Measurements from ENCODE around the gene FGFR2. TPM values are rescaled to one million over a fixed set of nuclear protein-coding genes. Genes with fewer than 3 reads are reported as not detected.

The FGFR2 gene
- total RNA-seq, 2 donors from 2014 or later: 56.0 to 78.1 TPM

DNA sequence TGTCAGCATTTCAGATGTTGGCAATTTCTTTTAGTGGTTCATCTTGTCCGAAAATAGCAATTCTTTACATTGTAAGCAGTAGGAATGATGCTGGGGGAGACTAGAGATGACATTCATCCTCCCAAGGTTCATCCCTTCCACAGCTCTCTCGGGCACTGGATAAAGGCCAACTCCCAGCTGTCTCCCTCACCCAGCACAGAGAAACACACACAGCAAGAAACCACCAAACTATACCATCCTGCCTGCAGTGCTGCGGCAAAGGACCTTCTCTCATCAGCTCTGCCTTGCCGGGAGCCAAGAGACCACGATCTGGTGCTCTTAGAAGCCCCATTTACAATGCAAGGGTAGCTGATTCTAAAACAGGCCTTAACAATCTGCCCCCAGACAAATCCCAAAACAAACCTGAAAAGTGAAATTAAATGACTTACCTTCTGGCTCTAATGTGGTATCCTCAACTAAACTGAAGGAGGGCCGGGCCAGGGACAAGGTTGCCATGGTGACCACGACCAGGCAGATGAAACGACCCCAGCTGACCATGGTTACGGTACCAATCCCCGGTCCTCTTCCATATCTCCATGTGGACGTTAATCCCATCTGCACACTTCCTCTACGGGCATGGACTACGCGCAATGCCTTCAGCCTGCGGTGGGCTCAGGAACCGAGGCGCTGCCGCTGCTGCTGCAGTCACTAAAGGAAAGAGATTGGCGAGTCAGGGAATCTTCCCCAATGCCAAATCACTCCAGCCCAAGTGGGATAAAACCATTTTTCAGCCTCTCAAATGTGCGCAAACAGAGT is 4.8 kb downstream of the FGFR2 start:
- TF ChIP-seq, protein P1, sequence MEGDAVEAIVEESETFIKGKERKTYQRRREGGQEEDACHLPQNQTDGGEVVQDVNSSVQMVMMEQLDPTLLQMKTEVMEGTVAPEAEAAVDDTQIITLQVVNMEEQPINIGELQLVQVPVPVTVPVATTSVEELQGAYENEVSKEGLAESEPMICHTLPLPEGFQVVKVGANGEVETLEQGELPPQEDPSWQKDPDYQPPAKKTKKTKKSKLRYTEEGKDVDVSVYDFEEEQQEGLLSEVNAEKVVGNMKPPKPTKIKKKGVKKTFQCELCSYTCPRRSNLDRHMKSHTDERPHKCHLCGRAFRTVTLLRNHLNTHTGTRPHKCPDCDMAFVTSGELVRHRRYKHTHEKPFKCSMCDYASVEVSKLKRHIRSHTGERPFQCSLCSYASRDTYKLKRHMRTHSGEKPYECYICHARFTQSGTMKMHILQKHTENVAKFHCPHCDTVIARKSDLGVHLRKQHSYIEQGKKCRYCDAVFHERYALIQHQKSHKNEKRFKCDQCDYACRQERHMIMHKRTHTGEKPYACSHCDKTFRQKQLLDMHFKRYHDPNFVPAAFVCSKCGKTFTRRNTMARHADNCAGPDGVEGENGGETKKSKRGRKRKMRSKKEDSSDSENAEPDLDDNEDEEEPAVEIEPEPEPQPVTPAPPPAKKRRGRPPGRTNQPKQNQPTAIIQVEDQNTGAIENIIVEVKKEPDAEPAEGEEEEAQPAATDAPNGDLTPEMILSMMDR (IDR thresholded peaks at IDR 0.05): no peak
- no peak for TF ChIP-seq POLR2A (IDR thresholded peaks at IDR 0.05)
- Histone ChIP-seq H3K4me3 (no peak overlapping the region), H3K27ac (peak overlapping the region in 3 of 4 donors; percentile 12 to 77 (median 68)), H3K4me1 (peaks cover 33% of the 10 kb centered on the region), H3K27me3 (peaks cover 0 to 12% of the 10 kb centered on the region in 2 donors), H3K9me3 (no peaks in the 10 kb centered on the region), H3K36me3 (replicated peaks in 1 of 2; ENCODE audit: insufficient read depth in 1 of 2, low read depth in 2 of 2) (no peaks in the 10 kb centered on the region)
- DNase-seq (no peak), ATAC-seq (no peak)
- 68 to 73% methylated on average over 20 of the region's 20 CpGs for WGBS, 2 donors
- intact Hi-C loops (cut with DNase I): no loop called here

DNA sequence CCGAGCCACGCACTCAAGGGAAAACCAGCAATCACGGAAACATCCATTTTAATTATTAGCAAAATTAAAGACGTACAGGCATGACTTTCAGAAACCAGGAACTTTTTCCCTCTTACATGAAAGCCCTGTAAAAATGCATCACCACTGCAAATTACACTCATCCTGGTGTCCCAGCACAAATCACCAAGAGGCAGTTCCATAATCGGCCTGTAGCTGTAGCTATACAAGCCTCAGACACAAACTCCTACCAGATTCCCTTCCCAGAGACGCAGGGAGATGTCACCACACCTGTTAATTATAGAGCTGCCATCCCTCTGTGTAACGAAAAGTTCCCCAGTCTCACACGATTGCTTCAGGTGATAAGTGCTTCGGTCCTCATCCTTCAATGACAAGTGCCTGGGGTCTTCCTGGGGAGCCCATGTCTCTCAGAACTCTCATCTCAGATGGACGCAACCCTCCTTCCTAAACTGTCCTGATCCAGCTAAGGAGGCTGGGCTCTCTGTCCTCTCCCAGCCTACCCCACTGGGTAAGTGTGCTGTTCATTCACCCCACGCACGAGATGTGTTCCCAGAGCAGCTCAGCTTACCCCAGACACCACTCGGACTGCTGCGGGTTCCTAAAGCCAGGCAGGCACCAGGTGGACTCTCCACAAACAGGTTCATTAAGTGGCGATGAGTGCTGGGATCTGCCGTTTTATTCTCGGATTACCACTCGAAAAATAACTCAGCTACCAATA is 5.9 kb downstream of the FGFR2 start:
- intact Hi-C loops (cut with DNase I): no loop called here
- 43 to 50% methylated on average over 14 to 18 of the region's 18 CpGs for WGBS, 2 donors
- no peaks in the 10 kb centered on the region for H3K9me3 ChIP-seq
- no peaks in the 10 kb centered on the region for H3K36me3 ChIP-seq (replicated peaks in 1 of 2; ENCODE audit: insufficient read depth in 1 of 2, low read depth in 2 of 2)
- no peak for TF ChIP-seq POLR2A (IDR thresholded peaks at IDR 0.05)
- TF ChIP-seq, protein P1 (IDR thresholded peaks at IDR 0.05): peak in 1 of 7 experiments; percentile 25
- no peak overlapping the region for H3K4me3 ChIP-seq
- ATAC-seq (no peak), DNase-seq (no peak)
- peaks cover 0 to 6% of the 10 kb centered on the region in 2 donors for H3K27me3 ChIP-seq
- peak overlapping the region in 3 of 4 donors; percentile 12 to 49 (median 48) for H3K27ac ChIP-seq
- H3K4me1 ChIP-seq: peaks cover 24% of the 10 kb centered on the region

DNA sequence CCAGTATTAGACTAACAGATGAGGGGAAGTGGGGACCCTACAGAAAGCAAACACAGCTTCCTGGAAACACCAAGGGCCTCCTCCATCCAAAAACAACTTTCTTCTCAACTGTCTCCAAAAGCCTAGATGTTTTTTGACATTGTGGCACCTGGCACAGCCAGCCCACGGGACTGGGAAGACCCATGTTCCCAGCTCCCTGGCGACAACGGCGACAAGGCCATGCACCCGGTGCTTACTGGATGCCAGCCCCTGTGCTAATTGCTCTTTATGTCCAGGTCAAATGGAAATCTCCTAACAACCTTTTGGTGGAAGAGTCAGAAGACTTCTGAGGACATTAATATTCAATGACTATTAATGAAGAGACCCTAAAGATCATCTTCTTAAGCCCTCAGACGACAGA is 7.1 kb downstream of the FGFR2 start:
- Histone ChIP-seq H3K36me3 (replicated peaks in 1 of 2; ENCODE audit: insufficient read depth in 1 of 2, low read depth in 2 of 2) (no peaks in the 10 kb centered on the region), H3K4me1 (peaks cover 19% of the 10 kb centered on the region), H3K4me3 (no peak overlapping the region), H3K27me3 (no peaks in the 10 kb centered on the region), H3K9me3 (no peaks in the 10 kb centered on the region), H3K27ac (peak overlapping the region in 2 of 4 donors; percentile 48 to 49)
- 50 to 53% methylated on average over 6 of the region's 6 CpGs for WGBS, 2 donors
- DNase-seq: no peak
- no peak for TF ChIP-seq POLR2A (IDR thresholded peaks at IDR 0.05)
- TF ChIP-seq, protein P1 (IDR thresholded peaks at IDR 0.05): no peak
- intact Hi-C loops (cut with DNase I): no loop called here
- no peak for ATAC-seq

DNA sequence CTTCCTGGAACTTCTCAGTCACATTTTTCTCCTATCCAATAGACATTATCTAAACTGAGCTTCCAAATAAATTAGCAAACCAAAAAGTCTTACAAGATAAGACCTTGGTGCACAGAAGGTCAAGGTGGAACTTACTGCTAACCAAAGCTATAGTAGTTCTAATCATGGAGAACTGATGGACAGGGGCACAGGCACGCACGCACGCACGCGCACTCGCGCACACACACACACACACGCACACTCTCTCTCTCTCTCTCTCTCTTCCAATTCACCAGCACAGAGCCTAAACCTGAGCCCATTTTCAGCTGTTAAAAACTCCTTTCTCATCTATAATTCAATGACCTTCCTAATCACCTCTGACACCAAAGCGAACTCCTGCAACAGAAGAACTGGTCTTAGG is 7.5 kb downstream of the FGFR2 start:
- TF ChIP-seq, protein P1 (IDR thresholded peaks at IDR 0.05): no peak
- no peak for TF ChIP-seq POLR2A (IDR thresholded peaks at IDR 0.05)
- WGBS, 2 donors: 66 to 77% methylated on average over 9 of the region's 9 CpGs

More for the DNA sequence above, 7.5 kb downstream of the FGFR2 start:
- peak overlapping the region in 2 of 4 donors; percentile 48 to 49 for H3K27ac ChIP-seq
- H3K36me3 ChIP-seq (replicated peaks in 1 of 2; ENCODE audit: insufficient read depth in 1 of 2, low read depth in 2 of 2): no peaks in the 10 kb centered on the region
- H3K9me3 ChIP-seq: no peaks in the 10 kb centered on the region
- H3K4me3 ChIP-seq: no peak overlapping the region
- no peaks in the 10 kb centered on the region for H3K27me3 ChIP-seq
- no peak for ATAC-seq
- H3K4me1 ChIP-seq: peaks cover 19% of the 10 kb centered on the region
- DNase-seq: no peak
- intact Hi-C loops (cut with DNase I): no loop called here
